SK-N-SH (cell line): ENCODE data around the gene ZG16. TPM values are rescaled to one million over a fixed set of nuclear protein-coding genes. Genes with fewer than 3 reads are reported as not detected.

Experiments
- CTCF ChIA-PET: fragments of 300-600, 350-600 bp; formaldehyde crosslinking; extraction: SDS; loops from one replicate; lab custom pipeline; 2021; lab: Yijun Ruan, JAX
- POLR2A ChIA-PET: fragments of 350-600 bp; sonication (Branson Sonifier 250); formaldehyde crosslinking; extraction: SDS; loops from one replicate; lab custom pipeline; 2020; ENCODE audit warnings: antibody characterized with exemption, inconsistent platforms; lab: Yijun Ruan, JAX
- DNase-seq: peaks from one replicate; pipeline ENCODE4 v3.0.0; 2012
- H2AFZ ChIP-seq: fragments of 200-600 bp; sonication (generic); 2 replicates; pipeline ENCODE4 v1.8.1; 2016; ENCODE audit warnings: antibody characterized with exemption, mild to moderate bottlenecking, low read depth
- H3F3A ChIP-seq: fragments of 200-600 bp; sonication (generic); replicated peaks from 2 replicates; pipeline ENCODE3; 2016; ENCODE audit warnings: antibody characterized with exemption, mild to moderate bottlenecking; ENCODE audit not compliant: insufficient read depth
- H3K27ac ChIP-seq, 2 experiments: fragments of 200-500 bp in 1 of 2; fragments of 200-600 bp in 1 of 2; sonication (Bioruptor generic) in 1 of 2; sonication (generic), shearing (Covaris generic) in 1 of 2; 2 replicates each; pipeline versions ENCODE4 v1.5.1 to v1.6.1; 2014 to 2016; ENCODE audit warnings: low read depth in 2 of 2, inconsistent platforms in 1 of 2, low read length in 1 of 2, mild to moderate bottlenecking in 1 of 2, mixed read lengths in 1 of 2
- H3K27me3 ChIP-seq: fragments of 200-600 bp; sonication (generic), shearing (Covaris generic); 2 replicates; pipeline ENCODE4 v1.6.1; 2016; ENCODE audit warnings: mixed run types; ENCODE audit not compliant: insufficient read depth
- H3K36me3 ChIP-seq, 2 experiments: fragments of 200-500 bp in 1 of 2; fragments of 200-600 bp in 1 of 2; sonication (Bioruptor generic) in 1 of 2; sonication (generic) in 1 of 2; replicated peaks in 1 of 2; 2 replicates each; pipeline versions ENCODE3 to v1.5.1; 2014 to 2016; ENCODE audit warnings: low read length in 1 of 2, mild to moderate bottlenecking in 1 of 2; ENCODE audit not compliant: insufficient read depth in 2 of 2, control insufficient read depth in 1 of 2
- H3K4me1 ChIP-seq, 2 experiments: fragments of 200-500 bp in 1 of 2; fragments of 200-600 bp in 1 of 2; sonication (Bioruptor generic) in 1 of 2; sonication (generic), shearing (Covaris generic) in 1 of 2; 2 replicates each; pipeline versions ENCODE4 v1.5.1 to v1.6.1; 2014 to 2016; ENCODE audit warnings: low read depth in 1 of 2, low read length in 1 of 2, mixed run types in 1 of 2; ENCODE audit not compliant: insufficient read depth in 2 of 2, control insufficient read depth in 1 of 2
- H3K4me2 ChIP-seq: fragments of 200-600 bp; sonication (generic), shearing (Covaris generic); 2 replicates; pipeline ENCODE4 v1.6.1; 2017; ENCODE audit warnings: mixed run types
- H3K4me3 ChIP-seq, 2 experiments: fragments of 200-500 bp in 1 of 2; fragments of 200-600 bp in 1 of 2; sonication (Bioruptor generic) in 1 of 2; sonication (generic), shearing (Covaris generic) in 1 of 2; 2 replicates each; pipeline versions ENCODE4 v1.5.1 to v1.8.1; 2014 to 2016; ENCODE audit warnings: low read depth in 2 of 2, inconsistent platforms in 1 of 2, low read length in 1 of 2, mild to moderate bottlenecking in 1 of 2, mixed read lengths in 1 of 2, moderate library complexity in 1 of 2
- H3K79me2 ChIP-seq: fragments of 200-600 bp; sonication (generic); 2 replicates; pipeline ENCODE4 v1.8.1; 2017; ENCODE audit warnings: mild to moderate bottlenecking; ENCODE audit not compliant: insufficient read depth
- H3K9ac ChIP-seq: fragments of 200-600 bp; sonication (generic); 2 replicates; pipeline ENCODE4 v1.6.1; 2017; ENCODE audit warnings: mixed run types
- H3K9me2 ChIP-seq: fragments of 200-600 bp; sonication (generic); 2 replicates; pipeline ENCODE4 v1.6.1; 2017; ENCODE audit warnings: mixed run types
- H3K9me3 ChIP-seq: fragments of 200-600 bp; sonication (generic); 2 replicates; pipeline ENCODE4 v1.6.1; 2017; ENCODE audit warnings: mixed run types, mild to moderate bottlenecking, moderate library complexity
- H4K20me1 ChIP-seq: fragments of 200-600 bp; sonication (generic); 2 replicates; pipeline ENCODE4 v1.6.1; 2017; ENCODE audit warnings: mild to moderate bottlenecking, mixed run types; ENCODE audit not compliant: insufficient read depth
- CHD2 ChIP-seq: fragments of 150-350 bp; IDR thresholded peaks from 2 replicates; pipeline ENCODE4 v1.6.1; 2018; ENCODE audit warnings: low read length; ENCODE audit not compliant: partially characterized antibody
- EP300 ChIP-seq, 2 experiments: IDR thresholded peaks; 2 replicates each; pipeline versions ENCODE4 v1.4.0 to v1.6.1; 2012; ENCODE audit warnings: borderline replicate concordance in 1 of 2, low read depth in 1 of 2, low read length in 1 of 2
- EZH2phosphoT487 ChIP-seq: fragments of 200-600 bp; sonication (generic); IDR thresholded peaks from 2 replicates; pipeline ENCODE4 v1.6.1; 2017; ENCODE audit warnings: low read depth, mixed run types, mild to moderate bottlenecking, antibody characterized with exemption, moderate library complexity, borderline replicate concordance
- FOXJ3 ChIP-seq: sonication (generic); formaldehyde crosslinking; IDR thresholded peaks from 2 replicates; pipeline ENCODE4 v1.5.1; 2020; ENCODE audit warnings: mild to moderate bottlenecking, missing genetic modification reagents
- GATA2 ChIP-seq: sonication (generic); formaldehyde crosslinking; IDR thresholded peaks from 2 replicates; pipeline ENCODE4 v1.5.0; 2020; ENCODE audit warnings: mild to moderate bottlenecking, missing genetic modification reagents
- JUND ChIP-seq: IDR thresholded peaks from 2 replicates; pipeline ENCODE4 v1.4.0; 2012
- MEF2A ChIP-seq: IDR thresholded peaks from 2 replicates; pipeline ENCODE4 v1.4.0; 2012; ENCODE audit warnings: low read depth, borderline replicate concordance
- NFIC ChIP-seq: IDR thresholded peaks from 2 replicates; pipeline ENCODE4 v1.4.0; 2012; ENCODE audit warnings: borderline replicate concordance
- NRF1 ChIP-seq: IDR thresholded peaks from 2 replicates; pipeline ENCODE4 v1.6.1; 2012; ENCODE audit warnings: low read depth, mild to moderate bottlenecking, low read length
- RAD21 ChIP-seq: IDR thresholded peaks from 2 replicates; pipeline ENCODE4 v1.6.1; 2012; ENCODE audit warnings: mild to moderate bottlenecking, low read length
- REST ChIP-seq: IDR thresholded peaks from 2 replicates; pipeline ENCODE4 v1.6.1; 2012; ENCODE audit warnings: mild to moderate bottlenecking, low read depth, low read length, moderate library complexity
- WGBS: methylation state at CpG from one replicate; pipeline ENCODE4 v1.1.6; 2017; ENCODE audit warnings: low lambda C conversion rate; 5-methylcytosine and 5-hydroxymethylcytosine counted together
- polyA plus RNA-seq, 3 experiments: library from polyadenylated mRNA; depleted of rRNA; stranded (reverse); fragments of >200 nt; gene quantifications; 2 replicates each; pipeline ENCODE4 v1.2.3, GENCODE V29; 2012
- TF ChIP-seq, protein P1 (sequence below): IDR thresholded peaks from 2 replicates; pipeline ENCODE4 v1.4.0; 2012; ENCODE audit warnings: low read depth, borderline replicate concordance
- TF ChIP-seq, protein P2 (sequence below): fragments of 150-350 bp; IDR thresholded peaks from 2 replicates; pipeline ENCODE4 v1.6.1; 2016; ENCODE audit warnings: mild to moderate bottlenecking, low read depth, low read length
- TF ChIP-seq, protein P3 (sequence below): IDR thresholded peaks from 2 replicates; pipeline ENCODE4; 2012

ZG16 gene
- polyA plus RNA-seq, 1 of the 3 experiments (the other 2 are of a cell fraction) = not detected

- Histone ChIP-seq H3K4me3 (no peak overlapping the region), H3K9me2 (no peaks in the 10 kb centered on the region), H3K79me2 (peaks cover 53% of the 10 kb centered on the region), H3K4me2 (no peak overlapping the region), H3K27me3 (no peaks in the 10 kb centered on the region), H4K20me1 (no peaks in the 10 kb centered on the region), H2AFZ (no peak overlapping the region), H3K4me1 (peaks cover 0 to 5% of the 10 kb centered on the region in 2 experiments; a peak in 3 of 4 replicates), H3K36me3 (peaks cover 8 to 17% of the 10 kb centered on the region in 2 experiments), H3K9me3 (no peaks in the 10 kb centered on the region), H3K27ac (no peak overlapping the region), H3F3A (no peaks in the 10 kb centered on the region), H3K9ac (no peak overlapping the region)
- no peak for TF ChIP-seq EP300 (IDR thresholded peaks at IDR 0.05; ENCODE audit: borderline replicate concordance in 1 of 2, low read depth in 1 of 2, low read length in 1 of 2)
- TF ChIP-seq, protein P1, sequence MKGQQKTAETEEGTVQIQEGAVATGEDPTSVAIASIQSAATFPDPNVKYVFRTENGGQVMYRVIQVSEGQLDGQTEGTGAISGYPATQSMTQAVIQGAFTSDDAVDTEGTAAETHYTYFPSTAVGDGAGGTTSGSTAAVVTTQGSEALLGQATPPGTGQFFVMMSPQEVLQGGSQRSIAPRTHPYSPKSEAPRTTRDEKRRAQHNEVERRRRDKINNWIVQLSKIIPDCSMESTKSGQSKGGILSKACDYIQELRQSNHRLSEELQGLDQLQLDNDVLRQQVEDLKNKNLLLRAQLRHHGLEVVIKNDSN = no peak
- TF ChIP-seq CHD2 = no peak
- TF ChIP-seq, protein P2, sequence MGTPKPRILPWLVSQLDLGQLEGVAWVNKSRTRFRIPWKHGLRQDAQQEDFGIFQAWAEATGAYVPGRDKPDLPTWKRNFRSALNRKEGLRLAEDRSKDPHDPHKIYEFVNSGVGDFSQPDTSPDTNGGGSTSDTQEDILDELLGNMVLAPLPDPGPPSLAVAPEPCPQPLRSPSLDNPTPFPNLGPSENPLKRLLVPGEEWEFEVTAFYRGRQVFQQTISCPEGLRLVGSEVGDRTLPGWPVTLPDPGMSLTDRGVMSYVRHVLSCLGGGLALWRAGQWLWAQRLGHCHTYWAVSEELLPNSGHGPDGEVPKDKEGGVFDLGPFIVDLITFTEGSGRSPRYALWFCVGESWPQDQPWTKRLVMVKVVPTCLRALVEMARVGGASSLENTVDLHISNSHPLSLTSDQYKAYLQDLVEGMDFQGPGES = no peak
- no peak for TF ChIP-seq REST
- ChIA-PET POLR2A (no interaction called here), CTCF (no interaction called here)
- no peak for DNase-seq
- 91% methylated on average over 5 of the region's 11 CpGs for WGBS
Observed at GRCh38 chr16:29830774-29831173, 52.7 kb downstream of the ZG16 start.

GRCh38 chr16:29831490-29831889 lies 53.4 kb downstream of the ZG16 start:
- Histone ChIP-seq H3K79me2 (peaks cover 46% of the 10 kb centered on the region), H3F3A (no peaks in the 10 kb centered on the region), H3K9me3 (no peaks in the 10 kb centered on the region), H3K9me2 (no peaks in the 10 kb centered on the region), H3K27ac (no peak overlapping the region), H4K20me1 (no peaks in the 10 kb centered on the region)
- POLR2A ChIA-PET = no interaction called here
- no peak for DNase-seq
- TF ChIP-seq EZH2phosphoT487 (no peak), FOXJ3 (no peak), MEF2A (no peak), RAD21 (no peak), GATA2 (CRISPR knock-in tag) (no peak), NFIC (no peak), NRF1 (no peak), JUND (no peak)
- TF ChIP-seq, protein P1 = no peak
- TF ChIP-seq, protein P3, sequence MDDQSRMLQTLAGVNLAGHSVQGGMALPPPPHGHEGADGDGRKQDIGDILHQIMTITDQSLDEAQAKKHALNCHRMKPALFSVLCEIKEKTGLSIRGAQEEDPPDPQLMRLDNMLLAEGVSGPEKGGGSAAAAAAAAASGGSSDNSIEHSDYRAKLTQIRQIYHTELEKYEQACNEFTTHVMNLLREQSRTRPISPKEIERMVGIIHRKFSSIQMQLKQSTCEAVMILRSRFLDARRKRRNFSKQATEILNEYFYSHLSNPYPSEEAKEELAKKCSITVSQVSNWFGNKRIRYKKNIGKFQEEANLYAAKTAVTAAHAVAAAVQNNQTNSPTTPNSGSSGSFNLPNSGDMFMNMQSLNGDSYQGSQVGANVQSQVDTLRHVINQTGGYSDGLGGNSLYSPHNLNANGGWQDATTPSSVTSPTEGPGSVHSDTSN = no peak
- TF ChIP-seq, all 33 proteins: peak for 0
- Histone ChIP-seq H3K9ac (no peak overlapping the region), H3K27me3 (no peaks in the 10 kb centered on the region), H3K36me3 (peaks cover 9 to 25% of the 10 kb centered on the region in 2 experiments), H3K4me3 (no peak overlapping the region), H2AFZ (no peak overlapping the region), H3K4me1 (no peaks in the 10 kb centered on the region), H3K4me2 (no peak overlapping the region)
- 91% methylated on average over 1 of the region's 2 CpGs for WGBS
- CTCF ChIA-PET = no interaction called here
